Stimulated activated CD8-positive, alpha-beta memory T cell treated with anti-CD3 and anti-CD28 coated beads, Interleukin-2, amount 100 ng/mL, for 48 hours (primary cell): ENCODE data around the gene DOCK1.

Source experiments
- DNase-seq, 2 donors: peaks; one replicate each; pipeline ENCODE4 v3.0.0-alpha.2; 2020; ENCODE audit warnings: low read depth in 2 of 2

Gene DOCK1

GRCh38 chr10:127428385-127428980 is 523.3 kb downstream of the DOCK1 start:
- no peak for DNase-seq

- no peak for DNase-seq
Observed at GRCh38 chr10:127429601-127430312, 524.5 kb downstream of the DOCK1 start.

GRCh38 chr10:127431525-127431924 is 526.3 kb downstream of the DOCK1 start:
- DNase-seq = no peak

GRCh38 chr10:127434006-127434405 is 528.8 kb downstream of the DOCK1 start:
- no peak for DNase-seq

- DNase-seq = no peak
Observed at GRCh38 chr10:127435246-127435645, 530.0 kb downstream of the DOCK1 start.

- DNase-seq = no peak
Observed at GRCh38 chr10:127440371-127440770, 535.1 kb downstream of the DOCK1 start.

GRCh38 chr10:127441350-127442219 is 536.4 kb downstream of the DOCK1 start:
- DNase-seq = no peak

GRCh38 chr10:127442220-127442525 is 536.9 kb downstream of the DOCK1 start:
- DNase-seq = no peak

GRCh38 chr10:127444155-127444554 is 538.9 kb downstream of the DOCK1 start:
- DNase-seq = no peak

- no peak for DNase-seq
Observed at GRCh38 chr10:127447197-127447596, 542.0 kb downstream of the DOCK1 start.

GRCh38 chr10:127449490-127449889 is 544.3 kb downstream of the DOCK1 start:
- DNase-seq = no peak

- no peak for DNase-seq
Observed at GRCh38 chr10:127450644-127451043, 545.4 kb downstream of the DOCK1 start.

- no peak for DNase-seq
Observed at GRCh38 chr10:127451628-127452027, 546.4 kb downstream of the DOCK1 start.

- DNase-seq = no peak
Observed at GRCh38 chr10:127452568-127452967, 547.3 kb downstream of the DOCK1 start.

GRCh38 chr10:127453706-127454105 is 548.5 kb downstream of the DOCK1 start:
- no peak for DNase-seq

GRCh38 chr10:127456122-127456521 is 550.9 kb downstream of the DOCK1 start:
- no peak for DNase-seq

- DNase-seq = no peak
Observed at GRCh38 chr10:127458016-127458810, 553.0 kb downstream of the DOCK1 start.

GRCh38 chr10:127458829-127459228 is 553.6 kb downstream of the DOCK1 start:
- no peak for DNase-seq

- no peak for DNase-seq
Observed at GRCh38 chr10:127459918-127460317, 554.7 kb downstream of the DOCK1 start.

- no peak for DNase-seq
Observed at GRCh38 chr10:127462643-127463295, 557.5 kb downstream of the DOCK1 start.

GRCh38 chr10:127463548-127463947 is 558.3 kb downstream of the DOCK1 start:
- no peak for DNase-seq
